Occipital lobe (tissue), 2 donors: ENCODE data around the gene APP. TPM values are rescaled to one million over a fixed set of nuclear protein-coding genes. Genes with fewer than 3 reads are reported as not detected.
"Not testable (repeated sequence)": the region's sequence is repeated elsewhere in the genome, so short reads cannot be mapped to it uniquely, and the experiment has no call there.

Experiments
- DNase-seq: peaks from one replicate; lab custom pipeline; 2025; lab: John Stamatoyannopoulos, UW
- total RNA-seq: library from RNA; depleted of rRNA; stranded (reverse); fragments of >200 nt; gene quantifications from one replicate; pipeline ENCODE4 v1.2.3, GENCODE V29; 2014

APP gene
- total RNA-seq, 1 donor from 2014 or later: 354 TPM

DNA sequence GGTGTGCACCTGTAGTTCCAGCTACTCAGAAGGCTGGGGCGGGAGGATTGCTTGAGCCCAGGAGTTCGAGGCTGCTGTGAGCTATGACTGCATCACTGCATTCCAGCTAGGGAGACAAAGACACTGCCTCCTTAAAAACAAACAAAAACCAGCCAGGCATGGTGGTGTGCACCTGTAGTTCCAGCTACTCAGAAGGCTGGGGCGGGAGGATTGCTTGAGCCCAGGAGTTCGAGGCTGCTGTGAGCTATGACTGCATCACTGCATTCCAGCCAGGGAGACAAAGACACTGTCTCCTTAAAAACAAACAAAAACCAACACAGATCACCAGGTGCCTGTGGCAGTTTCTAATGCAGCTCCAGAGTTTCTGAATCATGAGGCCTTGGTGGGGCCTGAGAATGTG lies 147.2 kb downstream of the APP start:
- DNase-seq: not testable (repeated sequence)

DNA sequence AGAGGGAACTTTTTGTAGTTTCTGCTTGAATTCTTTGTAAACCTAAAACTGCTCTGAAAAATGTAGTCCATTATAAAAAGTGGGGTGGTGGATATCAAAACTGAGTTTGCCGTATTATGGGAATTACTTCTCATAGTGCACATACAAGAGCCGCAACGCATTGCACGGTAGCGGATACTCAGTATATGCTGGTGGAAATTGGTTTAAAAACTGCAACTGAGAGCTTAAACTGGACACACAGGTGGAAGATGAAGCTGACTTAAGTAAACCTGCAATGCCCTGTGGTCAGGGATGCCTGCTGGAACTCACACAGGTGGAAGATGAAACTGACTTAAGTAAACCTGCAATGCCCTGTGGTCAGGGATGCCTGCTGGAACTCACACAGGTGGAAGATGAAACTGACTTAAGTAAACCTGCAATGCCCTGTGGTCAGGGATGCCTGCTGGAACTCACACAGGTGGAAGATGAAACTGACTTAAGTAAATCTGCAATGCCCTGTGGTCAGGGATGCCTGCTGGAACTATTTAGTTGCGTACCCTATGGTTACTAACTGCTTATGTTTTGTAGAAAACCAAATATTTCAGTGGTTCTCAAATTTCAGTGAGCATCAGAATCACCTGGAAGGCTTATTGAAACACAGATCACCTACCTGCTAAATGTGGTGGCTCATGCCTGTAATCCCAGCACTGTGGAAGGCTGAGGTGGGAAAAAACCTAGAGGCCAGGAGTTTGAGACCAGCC lies 147.8 kb downstream of the APP start:
- DNase-seq: not testable (repeated sequence)

DNA sequence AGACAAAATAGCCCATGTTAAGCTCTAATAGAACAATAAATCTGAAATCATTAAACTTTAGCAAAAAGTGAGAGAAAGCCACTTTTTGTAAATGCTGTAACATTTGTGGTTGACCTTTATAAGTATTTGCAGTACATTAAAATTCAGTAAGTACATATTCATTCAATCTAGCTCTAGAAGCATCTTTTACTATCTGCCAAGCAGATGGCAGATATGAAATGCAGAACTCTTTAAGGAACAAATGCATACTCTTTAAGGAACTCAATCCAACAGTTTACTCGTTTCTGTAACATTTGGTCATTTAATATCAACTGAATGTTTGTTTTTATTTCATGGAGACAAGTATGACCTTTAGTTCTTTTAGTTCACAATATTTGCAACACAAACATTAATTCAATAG lies 150.1 kb downstream of the APP start:
- no peak for DNase-seq

- DNase-seq: no peak
These were observed 150.5 kb downstream of the APP start for GRCh38 chr21:26020081-26020480.

- DNase-seq: no peak
These were observed 151.3 kb downstream of the APP start for GRCh38 chr21:26019236-26019635.

- no peak for DNase-seq
These were observed 156.6 kb downstream of the APP start for GRCh38 chr21:26013970-26014369.

DNA sequence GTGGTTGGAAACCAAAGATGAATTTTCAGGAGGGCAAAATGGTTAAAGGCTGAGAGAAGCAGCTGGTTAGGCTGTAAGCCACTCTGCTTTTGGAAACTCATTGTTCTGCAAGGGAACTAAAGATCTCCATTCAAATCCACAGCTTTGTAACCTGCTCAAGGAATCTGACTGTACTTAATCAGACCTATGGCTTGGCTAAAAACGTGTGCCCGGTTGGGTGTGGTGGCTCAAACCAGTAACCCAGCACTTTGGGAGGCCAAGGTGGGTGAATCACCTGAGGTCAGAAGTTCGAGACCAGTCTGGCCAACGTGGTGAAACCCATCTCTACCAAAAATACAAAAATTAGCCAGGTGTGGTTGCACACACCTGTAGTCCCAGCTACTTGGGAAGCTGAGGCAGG lies 158.1 kb downstream of the APP start:
- not testable (repeated sequence) for DNase-seq

DNA sequence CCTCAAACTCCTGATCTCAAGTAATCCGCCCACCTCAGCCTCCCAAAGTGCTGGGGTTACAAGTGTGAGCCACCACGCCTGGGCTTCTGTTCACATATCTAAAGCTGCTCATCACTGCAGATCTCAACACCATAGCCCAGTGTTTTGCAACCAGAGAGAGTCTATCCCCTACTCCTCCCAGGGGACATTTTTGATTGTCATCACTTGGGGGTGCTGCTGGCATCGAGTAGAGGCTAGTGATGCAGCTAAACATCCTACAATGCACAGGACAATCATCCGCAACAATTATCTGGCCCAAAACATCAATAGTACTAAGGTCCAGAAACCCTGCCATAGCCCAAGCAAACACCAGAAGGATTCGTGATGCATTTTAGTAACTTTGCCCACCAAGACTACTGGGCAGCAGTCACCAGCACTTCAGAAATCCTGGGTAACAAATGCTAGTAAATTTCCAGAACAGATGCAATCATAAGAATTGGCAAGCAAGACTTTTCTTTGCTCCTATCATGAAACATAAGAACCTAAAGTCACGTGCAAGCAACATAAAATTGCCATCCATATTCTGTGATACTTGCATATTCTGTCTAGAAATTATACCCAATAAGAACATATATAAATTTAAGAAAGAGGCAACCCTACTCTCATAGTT lies 159.2 kb downstream of the APP start:
- DNase-seq: no peak

- DNase-seq: no peak
These were observed 162.5 kb downstream of the APP start for GRCh38 chr21:26007951-26008498.

GRCh38 chr21:26005464-26005863 lies 165.1 kb downstream of the APP start:
- DNase-seq: no peak

GRCh38 chr21:26003404-26003803 lies 167.2 kb downstream of the APP start:
- DNase-seq: no peak

DNA sequence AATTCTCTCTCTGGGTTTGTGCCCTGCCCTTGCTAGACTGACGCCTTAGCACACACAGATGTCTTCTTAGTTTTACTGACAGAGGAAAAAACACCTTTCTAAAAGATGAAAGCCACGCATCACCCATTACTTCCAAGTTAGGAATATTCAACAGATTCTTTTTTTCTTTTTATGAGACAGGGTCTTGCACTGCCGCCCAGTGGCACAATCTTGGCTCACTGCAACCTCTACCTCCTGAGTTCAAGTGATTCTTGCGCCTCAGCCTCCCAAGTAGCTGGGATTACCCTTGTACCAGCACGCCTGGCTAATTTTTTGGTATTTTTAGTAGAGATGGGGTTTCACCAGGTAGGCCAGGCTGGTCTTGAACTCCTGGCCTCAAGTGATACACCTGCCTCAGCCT lies 169.2 kb downstream of the APP start:
- no peak for DNase-seq

- no peak for DNase-seq
These were observed 170.5 kb downstream of the APP start for GRCh38 chr21:25999921-26000582.

DNA sequence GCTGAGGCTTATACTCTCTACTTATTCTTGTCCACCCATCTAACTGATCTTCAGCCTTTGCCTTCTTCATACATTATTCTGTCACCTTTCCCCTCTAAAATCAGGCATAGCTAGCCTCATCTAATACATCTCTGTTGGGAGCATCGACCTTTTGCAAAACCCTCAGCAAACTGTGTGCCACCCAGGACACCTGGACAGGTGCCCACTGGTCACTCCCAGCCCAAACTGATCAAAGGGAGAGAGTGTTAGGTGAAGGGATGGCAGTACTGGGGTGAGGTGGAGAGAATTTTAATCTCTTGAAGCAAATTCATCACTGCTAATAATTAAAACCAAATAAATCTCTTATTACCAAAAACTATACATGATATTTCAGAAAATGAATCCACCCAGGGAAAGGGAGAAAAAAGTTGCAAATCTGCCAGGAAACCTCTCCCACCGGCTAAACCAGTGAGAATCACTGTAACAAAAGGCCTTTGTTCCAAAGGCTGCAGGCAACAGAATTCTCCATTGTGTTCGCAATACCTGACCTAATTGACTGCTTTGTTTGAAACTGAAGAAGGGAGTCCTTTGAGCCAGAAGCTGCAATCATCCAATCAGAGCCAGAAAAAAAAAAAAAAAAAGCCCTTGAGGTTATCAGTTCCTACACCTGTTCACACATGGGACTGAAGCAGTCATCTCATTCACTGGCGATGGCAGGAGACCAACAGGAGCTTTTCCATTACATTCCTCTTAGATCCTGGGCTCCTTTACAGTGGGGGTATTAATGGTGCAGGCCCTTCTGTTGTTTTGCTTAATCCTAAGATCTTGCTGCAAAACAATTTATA lies 172.6 kb downstream of the APP start:
- no peak for DNase-seq

DNA sequence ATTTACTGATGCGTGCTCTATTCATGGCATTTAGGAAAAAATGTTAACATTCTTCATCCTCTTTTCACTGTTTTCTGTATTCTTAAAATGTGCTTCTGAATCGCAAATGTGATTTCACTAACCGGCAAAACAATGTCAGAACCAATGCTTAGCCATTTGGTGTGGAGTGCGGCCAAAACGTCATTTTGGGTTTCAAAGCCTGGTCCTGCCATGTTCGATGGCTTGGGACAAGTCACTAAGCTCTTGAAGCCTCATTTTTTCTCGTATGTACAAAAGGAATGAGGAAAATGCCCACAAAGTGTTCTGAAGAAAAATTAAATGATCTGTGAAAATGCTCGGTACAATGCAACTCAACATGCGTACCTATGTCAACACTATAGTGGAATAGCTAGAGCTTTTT lies 175.3 kb downstream of the APP start:
- DNase-seq: no peak

GRCh38 chr21:25994758-25995163 lies 175.8 kb downstream of the APP start:
- DNase-seq: no peak

- DNase-seq: no peak
These were observed 181.8 kb downstream of the APP start for GRCh38 chr21:25988738-25989137.

GRCh38 chr21:25987531-25987930 lies 183.0 kb downstream of the APP start:
- no peak for DNase-seq

DNA sequence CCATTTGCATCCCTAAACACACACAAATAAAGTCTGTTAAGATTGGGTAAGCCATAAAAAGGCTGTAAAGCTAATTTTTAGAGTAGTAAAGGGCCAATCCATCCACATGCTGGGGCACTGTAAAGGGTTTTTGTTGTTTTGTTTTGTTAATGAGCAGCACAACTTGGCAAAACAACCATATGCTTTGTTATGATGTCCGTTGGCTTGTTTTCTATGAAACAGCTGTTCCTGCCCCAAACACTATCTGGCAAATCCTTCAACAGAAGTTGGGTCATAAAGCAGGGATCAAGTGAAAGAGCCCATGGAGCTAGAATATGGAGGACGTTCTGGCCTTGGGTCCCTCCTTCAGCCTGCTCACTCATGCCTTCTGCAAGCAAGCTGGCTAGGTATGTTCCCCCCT lies 183.6 kb downstream of the APP start:
- no peak for DNase-seq

- DNase-seq: no peak
These were observed 184.6 kb downstream of the APP start for GRCh38 chr21:25985990-25986389.

DNA sequence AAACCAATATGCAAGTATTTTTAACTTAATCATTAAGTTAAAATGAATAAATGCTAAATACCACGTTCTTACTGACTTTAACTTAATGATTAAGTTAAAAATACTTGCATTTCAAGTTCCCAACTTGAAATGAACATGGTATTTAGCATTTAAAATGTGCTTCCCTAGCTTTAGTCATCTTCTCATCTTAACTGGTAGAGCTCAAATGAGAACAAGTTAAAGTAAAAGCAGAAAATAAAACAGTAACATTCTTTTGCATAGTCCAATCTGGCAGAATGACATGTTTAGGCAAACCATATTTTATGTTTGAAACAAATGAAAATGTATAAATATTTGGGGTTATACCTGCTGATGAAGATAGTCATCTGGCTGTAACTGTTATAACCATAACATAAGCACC lies 186.0 kb downstream of the APP start:
- no peak for DNase-seq

GRCh38 chr21:25983745-25984144 lies 186.8 kb downstream of the APP start:
- no peak for DNase-seq
